BJ (cell line): Measurements from ENCODE around the gene FMNL2. TPM values are rescaled to one million over a fixed set of nuclear protein-coding genes. Genes with fewer than 3 reads are reported as not detected.

ENCODE experiments used
- CTCF ChIA-PET: fragments of 350-600 bp; formaldehyde crosslinking; extraction: SDS; loops from one replicate; lab custom pipeline; 2021; ENCODE audit warnings: antibody characterized with exemption, inconsistent platforms; lab: Yijun Ruan, JAX
- POLR2A ChIA-PET: fragments of 300-600 bp; sonication (Branson Sonifier 250); formaldehyde crosslinking; extraction: SDS; loops from one replicate; lab custom pipeline; 2021; ENCODE audit warnings: antibody characterized with exemption; lab: Charles Lee
- DNase-seq: peaks from one replicate; pipeline ENCODE4 v3.0.0-alpha.2; 2011; ENCODE audit warnings: low read depth
- H3K27me3 ChIP-seq: 2 replicates; pipeline ENCODE4 v1.6.0; 2011; ENCODE audit warnings: low read length; ENCODE audit not compliant: control insufficient read depth, insufficient read depth
- H3K36me3 ChIP-seq: 2 replicates; pipeline ENCODE4 v1.5.1; 2011; ENCODE audit warnings: low read length; ENCODE audit not compliant: control insufficient read depth, insufficient read depth
- H3K4me3 ChIP-seq: 2 replicates; pipeline ENCODE4 v1.5.1; 2011; ENCODE audit warnings: low read depth, mild to moderate bottlenecking, control low read depth, low read length
- CTCF ChIP-seq: IDR thresholded peaks from 2 replicates; pipeline ENCODE4 v1.5.1; 2011; ENCODE audit warnings: low read depth, mild to moderate bottlenecking, control low read depth, inconsistent platforms, low read length, moderate library complexity; ENCODE audit not compliant: insufficient read depth
- polyA plus RNA-seq: library from polyadenylated mRNA; depleted of rRNA; stranded (reverse); fragments of >200 nt; gene quantifications from 2 replicates; pipeline ENCODE4 v1.2.3, GENCODE V29; 2011

FMNL2 gene
- polyA plus RNA-seq, 1 experiment, result 2.4 TPM

- ChIA-PET POLR2A (no interaction called here), CTCF (interaction anchor here (0.6 kb wide), 1 partner anchor 75 kb away, joined by 3 read pairs; no protein-coding TSS in a partner anchor)
- H3K36me3 ChIP-seq, result no peaks in the 10 kb centered on the region
- H3K4me3 ChIP-seq, result no peak overlapping the region
- no peak for TF ChIP-seq CTCF
- no peaks in the 10 kb centered on the region for H3K27me3 ChIP-seq
- DNase-seq, result no peak
Observed at GRCh38 chr2:152565884-152566727, 231.1 kb downstream of the FMNL2 start.

GRCh38 chr2:152566728-152567069, 231.7 kb downstream of the FMNL2 start:
- Histone ChIP-seq H3K36me3 (no peaks in the 10 kb centered on the region), H3K4me3 (no peak overlapping the region), H3K27me3 (no peaks in the 10 kb centered on the region)
- POLR2A ChIA-PET, result no interaction called here
- CTCF ChIA-PET, result interaction anchor here (0.6 kb wide), 1 partner anchor 384 kb away, joined by 5 read pairs; no protein-coding TSS in a partner anchor
- TF ChIP-seq CTCF, result no peak
- DNase-seq, result no peak

DNA sequence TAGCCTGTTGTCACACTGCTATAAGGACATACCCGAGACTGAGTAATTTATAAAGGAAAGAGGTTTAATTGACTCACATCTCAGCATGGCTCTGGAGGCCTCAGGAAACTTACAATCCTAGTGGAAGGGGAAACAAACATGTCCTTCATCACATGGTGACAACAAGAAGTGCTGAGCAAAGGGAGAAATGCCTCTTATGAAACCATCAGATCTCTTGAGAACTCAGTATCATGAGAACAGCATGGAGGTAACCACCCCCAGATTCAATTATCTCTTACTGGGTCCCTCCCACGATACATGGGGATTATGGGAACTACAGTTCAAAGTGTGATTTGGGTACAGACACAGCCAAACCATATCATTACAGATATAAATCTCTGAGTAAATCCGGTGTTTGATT, 233.6 kb downstream of the FMNL2 start:
- Histone ChIP-seq H3K4me3 (no peak overlapping the region), H3K36me3 (no peaks in the 10 kb centered on the region), H3K27me3 (no peaks in the 10 kb centered on the region)
- ChIA-PET POLR2A (no interaction called here), CTCF (interaction anchor here (1.2 kb wide), 1 partner anchor 12 kb away, joined by 3 read pairs; no protein-coding TSS in a partner anchor)
- TF ChIP-seq CTCF, result no peak
- no peak for DNase-seq

DNA sequence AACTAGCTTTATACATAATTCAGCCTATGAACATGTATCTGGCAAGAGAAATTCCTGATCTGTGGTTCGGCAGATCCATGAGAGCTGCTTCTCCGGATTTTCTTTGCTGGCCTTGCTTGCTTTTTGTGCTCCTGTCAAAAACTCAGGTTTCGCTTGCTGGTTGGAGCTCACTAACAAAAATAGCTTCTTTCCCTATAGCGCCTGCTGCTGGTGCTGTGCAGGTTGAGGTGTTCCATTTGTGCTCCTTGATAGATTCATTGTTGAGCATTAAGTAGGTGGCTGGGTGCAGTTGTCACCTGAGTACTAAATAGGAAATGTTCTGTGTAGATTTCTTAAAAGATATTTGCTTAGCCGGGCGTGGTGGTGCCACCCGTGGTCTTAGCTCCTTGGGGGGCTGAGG, 234.2 kb downstream of the FMNL2 start:
- no peak for TF ChIP-seq CTCF
- no peaks in the 10 kb centered on the region for H3K36me3 ChIP-seq
- ChIA-PET CTCF (interaction anchor here (1.2 kb wide), 1 partner anchor 11 kb away, joined by 3 read pairs; no protein-coding TSS in a partner anchor), POLR2A (no interaction called here)
- DNase-seq, result no peak
- H3K27me3 ChIP-seq, result no peaks in the 10 kb centered on the region
- no peak overlapping the region for H3K4me3 ChIP-seq

GRCh38 chr2:152571048-152571766, 236.2 kb downstream of the FMNL2 start:
- POLR2A ChIA-PET, result interaction anchor here (0.6 kb wide), 1 partner anchor 395 kb away, joined by 5 read pairs; no protein-coding TSS in a partner anchor
- Histone ChIP-seq H3K36me3 (no peaks in the 10 kb centered on the region), H3K27me3 (no peaks in the 10 kb centered on the region), H3K4me3 (no peak overlapping the region)
- CTCF ChIA-PET, result interaction anchor here (1.5 kb wide), 1 partner anchor 125 kb away, joined by 4 read pairs; no protein-coding TSS in a partner anchor
- TF ChIP-seq CTCF, result no peak
- DNase-seq, result no peak
